Suprapubic skin (tissue), 2 donors: ENCODE results near the gene TCEAL4.

Experiments used
- EP300 ChIP-seq: sonication (generic); formaldehyde crosslinking; IDR thresholded peaks from one replicate; pipeline ENCODE4 v1.6.1; 2017; ENCODE audit warnings: antibody characterized with exemption
- POLR2A ChIP-seq, 2 donors: fragments of 450-650 bp; IDR thresholded peaks; one replicate each; pipeline ENCODE4 v1.6.1; 2017; ENCODE audit warnings: antibody characterized with exemption in 2 of 2, mild to moderate bottlenecking in 2 of 2, moderate library complexity in 2 of 2

DNA sequence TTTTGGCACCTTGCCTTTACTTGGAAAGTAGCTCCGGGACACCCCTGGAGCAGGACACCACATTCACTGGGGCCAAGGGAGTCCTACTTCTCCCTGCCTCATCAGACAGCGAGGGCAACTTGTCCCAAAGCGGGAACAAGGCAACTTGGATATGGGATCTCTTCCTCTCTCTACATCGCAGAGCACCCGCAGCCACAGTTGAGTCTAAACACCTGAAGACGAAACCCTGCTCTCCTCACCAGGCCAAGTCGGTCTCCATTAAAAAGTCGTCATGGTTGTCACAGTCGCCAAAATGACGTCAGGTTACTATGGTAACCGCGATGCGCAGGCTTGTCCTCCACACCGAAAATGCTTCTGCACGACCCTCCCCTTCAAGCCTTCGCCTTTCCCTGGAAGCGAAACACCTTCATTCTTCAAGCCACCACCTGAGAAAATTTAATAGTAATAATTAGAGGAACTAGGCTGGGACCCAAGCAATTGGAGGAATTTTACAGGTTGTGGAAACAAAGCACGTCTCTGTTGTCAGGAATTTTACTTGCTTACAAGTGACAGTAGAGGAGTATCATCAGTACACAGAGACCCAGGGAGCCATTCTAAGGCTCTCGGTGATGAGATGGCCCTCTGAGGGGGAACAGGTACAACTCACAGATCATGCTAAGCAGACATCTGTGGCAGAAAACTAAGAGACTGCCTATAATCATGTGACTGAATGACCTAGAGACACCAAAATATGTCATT lies 30.5 kb upstream of the TCEAL4 start:
- no peak for TF ChIP-seq EP300
- TF ChIP-seq POLR2A (IDR thresholded peaks at IDR 0.05): no peak
